ENCODE data around the gene ADCY4.

DNA sequence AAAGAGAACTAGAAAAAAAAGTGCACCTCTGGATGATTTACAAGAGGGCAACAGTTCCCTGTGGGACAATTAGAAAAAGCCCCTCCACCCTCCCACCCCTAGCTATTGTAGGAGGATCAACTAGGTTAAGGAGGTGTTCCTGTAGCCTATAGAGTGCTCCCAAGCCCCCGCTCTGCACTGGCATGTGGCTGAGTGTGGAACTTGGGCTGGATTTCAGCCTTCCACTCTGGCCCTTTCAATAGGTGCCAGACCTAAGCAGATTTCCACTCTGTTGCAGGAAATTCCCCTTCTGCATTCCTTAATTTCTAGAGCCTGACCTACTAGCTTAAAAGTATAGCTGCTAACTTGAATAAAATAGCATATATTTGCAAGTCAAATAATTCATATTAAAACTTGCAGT lies 35.9 kb upstream of the ADCY4 start:
- TF ChIP-seq GLIS3 (CRISPR knock-in tag; IDR thresholded peaks at IDR 0.05) = no peak
- TF ChIP-seq TCF4 (CRISPR knock-in tag; IDR thresholded peaks at IDR 0.05; ENCODE audit: borderline replicate concordance) = no peak
- TF ChIP-seq, protein P1, sequence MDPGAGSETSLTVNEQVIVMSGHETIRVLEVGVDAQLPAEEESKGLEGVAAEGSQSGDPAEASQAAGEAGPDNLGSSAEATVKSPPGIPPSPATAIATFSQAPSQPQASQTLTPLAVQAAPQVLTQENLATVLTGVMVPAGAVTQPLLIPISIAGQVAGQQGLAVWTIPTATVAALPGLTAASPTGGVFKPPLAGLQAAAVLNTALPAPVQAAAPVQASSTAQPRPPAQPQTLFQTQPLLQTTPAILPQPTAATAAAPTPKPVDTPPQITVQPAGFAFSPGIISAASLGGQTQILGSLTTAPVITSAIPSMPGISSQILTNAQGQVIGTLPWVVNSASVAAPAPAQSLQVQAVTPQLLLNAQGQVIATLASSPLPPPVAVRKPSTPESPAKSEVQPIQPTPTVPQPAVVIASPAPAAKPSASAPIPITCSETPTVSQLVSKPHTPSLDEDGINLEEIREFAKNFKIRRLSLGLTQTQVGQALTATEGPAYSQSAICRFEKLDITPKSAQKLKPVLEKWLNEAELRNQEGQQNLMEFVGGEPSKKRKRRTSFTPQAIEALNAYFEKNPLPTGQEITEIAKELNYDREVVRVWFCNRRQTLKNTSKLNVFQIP (CRISPR knock-in tag; IDR thresholded peaks at IDR 0.05; ENCODE audit: borderline replicate concordance, low read depth) = no peak
- TF ChIP-seq SNAI2 (CRISPR knock-in tag; IDR thresholded peaks at IDR 0.05) = no peak
- TF ChIP-seq CSDC2 (CRISPR knock-in tag; IDR thresholded peaks at IDR 0.05) = no peak
- TF ChIP-seq, protein P2, sequence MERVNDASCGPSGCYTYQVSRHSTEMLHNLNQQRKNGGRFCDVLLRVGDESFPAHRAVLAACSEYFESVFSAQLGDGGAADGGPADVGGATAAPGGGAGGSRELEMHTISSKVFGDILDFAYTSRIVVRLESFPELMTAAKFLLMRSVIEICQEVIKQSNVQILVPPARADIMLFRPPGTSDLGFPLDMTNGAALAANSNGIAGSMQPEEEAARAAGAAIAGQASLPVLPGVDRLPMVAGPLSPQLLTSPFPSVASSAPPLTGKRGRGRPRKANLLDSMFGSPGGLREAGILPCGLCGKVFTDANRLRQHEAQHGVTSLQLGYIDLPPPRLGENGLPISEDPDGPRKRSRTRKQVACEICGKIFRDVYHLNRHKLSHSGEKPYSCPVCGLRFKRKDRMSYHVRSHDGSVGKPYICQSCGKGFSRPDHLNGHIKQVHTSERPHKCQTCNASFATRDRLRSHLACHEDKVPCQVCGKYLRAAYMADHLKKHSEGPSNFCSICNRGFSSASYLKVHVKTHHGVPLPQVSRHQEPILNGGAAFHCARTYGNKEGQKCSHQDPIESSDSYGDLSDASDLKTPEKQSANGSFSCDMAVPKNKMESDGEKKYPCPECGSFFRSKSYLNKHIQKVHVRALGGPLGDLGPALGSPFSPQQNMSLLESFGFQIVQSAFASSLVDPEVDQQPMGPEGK (CRISPR knock-in tag; IDR thresholded peaks at IDR 0.05; ENCODE audit: borderline replicate concordance) = no peak

Measured in SK-N-SH treated with all-trans-retinoic acid at 6 μM for 48 hours (cell line).